GM21423 (cell line): Measurements from ENCODE around the gene PNPLA1.
"Not testable (repeated sequence)": the region's sequence is repeated elsewhere in the genome, so short reads cannot be mapped to it uniquely, and the experiment has no call there.

Source experiments
- ATAC-seq: cut with Tn5 transposase; IDR thresholded peaks from one replicate; pipeline ENCODE4 v1.9.1; 2021; ENCODE audit warnings: mild to moderate bottlenecking, moderate library complexity; ENCODE audit not compliant: unreplicated experiment

The PNPLA1 gene

GRCh38 chr6:36333171-36333895 lies 63.5 kb downstream of the PNPLA1 start:
- ATAC-seq, result no peak

GRCh38 chr6:36333931-36334725 lies 64.3 kb downstream of the PNPLA1 start:
- ATAC-seq, result no peak

GRCh38 chr6:36334832-36335459 lies 65.1 kb downstream of the PNPLA1 start:
- no peak for ATAC-seq

GRCh38 chr6:36335465-36336207 lies 65.8 kb downstream of the PNPLA1 start:
- no peak for ATAC-seq

- no peak for ATAC-seq
Observed at GRCh38 chr6:36336208-36336710, 66.4 kb downstream of the PNPLA1 start.

GRCh38 chr6:36336779-36337241 lies 67.0 kb downstream of the PNPLA1 start, which contains the start of gene BNIP5:
Gene BNIP5, minus strand, starts transcription at chr6:36336888. Its CDS starts 6,198 bp downstream, at chr6:36330690.
- ATAC-seq, result no peak

GRCh38 chr6:36337814-36338213 lies 68.0 kb downstream of the PNPLA1 start:
- ATAC-seq, result no peak

GRCh38 chr6:36338223-36338622 lies 68.4 kb downstream of the PNPLA1 start:
- ATAC-seq, result not testable (repeated sequence)

- no peak for ATAC-seq
Observed at GRCh38 chr6:36339146-36339545, 69.3 kb downstream of the PNPLA1 start.

GRCh38 chr6:36340306-36340617 lies 70.4 kb downstream of the PNPLA1 start:
- no peak for ATAC-seq

GRCh38 chr6:36340618-36341454 lies 71.0 kb downstream of the PNPLA1 start:
- no peak for ATAC-seq

- ATAC-seq, result no peak
Observed at GRCh38 chr6:36343109-36343680, 73.3 kb downstream of the PNPLA1 start.

GRCh38 chr6:36345681-36346466 lies 76.0 kb downstream of the PNPLA1 start:
- ATAC-seq, result no peak

GRCh38 chr6:36346486-36347273 lies 76.8 kb downstream of the PNPLA1 start:
- ATAC-seq, result no peak

GRCh38 chr6:36347621-36348020 lies 77.8 kb downstream of the PNPLA1 start:
- no peak for ATAC-seq

- no peak for ATAC-seq
Observed at GRCh38 chr6:36349240-36349639, 79.4 kb downstream of the PNPLA1 start.

- no peak for ATAC-seq
Observed at GRCh38 chr6:36350082-36350481, 80.2 kb downstream of the PNPLA1 start.
